ENCODE measurements around the gene SWAP70.

The SWAP70 gene

DNA sequence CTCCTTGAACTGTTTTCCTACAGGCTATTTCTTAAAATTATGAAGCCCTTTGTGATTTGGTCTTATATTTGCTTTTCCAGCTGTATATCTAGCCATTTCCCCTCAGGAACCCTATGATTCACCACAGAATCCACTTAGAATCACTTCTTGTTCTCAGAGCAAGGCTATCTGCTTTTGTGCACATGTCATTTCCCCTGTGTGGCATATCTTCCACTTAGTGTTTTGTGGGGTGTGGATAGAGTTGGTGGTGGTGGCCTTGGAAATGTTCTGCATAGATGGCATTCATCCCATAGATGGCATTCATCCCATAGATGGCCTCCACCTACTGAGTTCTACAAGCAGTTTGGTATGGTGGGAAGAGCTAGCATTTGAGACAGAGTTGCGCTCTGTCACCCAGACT, 44.7 kb downstream of the SWAP70 start:
- H3K4me1 ChIP-seq (ENCODE audit: low read depth, poor library complexity, severe bottlenecking), result no peaks in the 10 kb centered on the region
- H3K79me2 ChIP-seq (ENCODE audit: insufficient read depth, low read depth), result no peaks in the 10 kb centered on the region
- no peak overlapping the region for H3K4me3 ChIP-seq (IDR thresholded peaks at IDR 0.05; ENCODE audit: insufficient read depth, low read depth, low read length)
- H3K4me2 ChIP-seq, result no peak overlapping the region
- no peak overlapping the region for H2AFZ ChIP-seq (ENCODE audit: low read depth)
- no peak overlapping the region for H3K9ac ChIP-seq
- H3K36me3 ChIP-seq (ENCODE audit: insufficient read depth), result no peaks in the 10 kb centered on the region
- TF ChIP-seq, protein P1, sequence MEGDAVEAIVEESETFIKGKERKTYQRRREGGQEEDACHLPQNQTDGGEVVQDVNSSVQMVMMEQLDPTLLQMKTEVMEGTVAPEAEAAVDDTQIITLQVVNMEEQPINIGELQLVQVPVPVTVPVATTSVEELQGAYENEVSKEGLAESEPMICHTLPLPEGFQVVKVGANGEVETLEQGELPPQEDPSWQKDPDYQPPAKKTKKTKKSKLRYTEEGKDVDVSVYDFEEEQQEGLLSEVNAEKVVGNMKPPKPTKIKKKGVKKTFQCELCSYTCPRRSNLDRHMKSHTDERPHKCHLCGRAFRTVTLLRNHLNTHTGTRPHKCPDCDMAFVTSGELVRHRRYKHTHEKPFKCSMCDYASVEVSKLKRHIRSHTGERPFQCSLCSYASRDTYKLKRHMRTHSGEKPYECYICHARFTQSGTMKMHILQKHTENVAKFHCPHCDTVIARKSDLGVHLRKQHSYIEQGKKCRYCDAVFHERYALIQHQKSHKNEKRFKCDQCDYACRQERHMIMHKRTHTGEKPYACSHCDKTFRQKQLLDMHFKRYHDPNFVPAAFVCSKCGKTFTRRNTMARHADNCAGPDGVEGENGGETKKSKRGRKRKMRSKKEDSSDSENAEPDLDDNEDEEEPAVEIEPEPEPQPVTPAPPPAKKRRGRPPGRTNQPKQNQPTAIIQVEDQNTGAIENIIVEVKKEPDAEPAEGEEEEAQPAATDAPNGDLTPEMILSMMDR (conservative IDR thresholded peaks at IDR 0.05; ENCODE audit: low read depth, low read length), result no peak
- H4K20me1 ChIP-seq (ENCODE audit: insufficient read depth), result no peaks in the 10 kb centered on the region
- no peak overlapping the region for H3K27ac ChIP-seq
- H3K27me3 ChIP-seq (ENCODE audit: insufficient read depth, low read depth), result no peaks in the 10 kb centered on the region

DNA sequence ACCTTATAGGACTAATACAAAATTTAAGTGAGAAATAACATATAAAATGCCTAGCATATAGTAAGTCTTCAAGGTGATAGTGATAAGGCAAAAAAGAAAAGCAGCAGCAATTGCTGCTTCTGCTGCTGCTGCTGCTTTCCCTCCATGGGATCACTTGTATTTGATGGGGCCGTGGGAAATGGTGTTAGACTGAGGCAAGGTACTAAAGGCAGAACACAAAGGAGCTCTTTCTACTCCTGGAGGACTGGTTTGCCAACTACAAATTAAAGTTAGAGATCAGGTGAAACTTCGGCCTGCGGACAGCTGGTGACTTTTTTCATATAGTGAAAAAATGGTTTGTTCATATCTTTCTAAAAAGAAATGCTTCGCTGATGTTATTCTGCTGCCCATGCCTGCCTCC, 46.3 kb downstream of the SWAP70 start:
- no peaks in the 10 kb centered on the region for H3K79me2 ChIP-seq (ENCODE audit: insufficient read depth, low read depth)

DNA sequence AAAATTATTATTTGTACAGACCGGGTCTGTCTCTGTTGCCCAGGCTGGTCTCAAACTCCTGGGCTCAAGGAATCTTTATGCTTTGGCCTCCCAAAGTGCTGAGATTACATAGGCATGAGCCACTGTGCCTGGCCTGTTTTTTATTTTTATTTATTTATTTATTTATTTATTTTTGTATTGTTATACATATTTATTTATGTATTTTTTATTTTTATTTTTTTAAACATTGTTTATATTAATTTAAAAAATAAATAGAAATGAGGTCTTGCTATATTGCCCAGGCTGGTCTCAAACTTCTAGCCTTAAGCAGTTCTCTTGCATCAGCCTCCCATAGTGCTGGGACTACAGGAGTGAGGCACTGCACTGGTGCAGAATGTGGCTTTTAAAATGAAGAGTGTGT, 47.0 kb downstream of the SWAP70 start:
- Histone ChIP-seq H3K36me3 (ENCODE audit: insufficient read depth) (no peaks in the 10 kb centered on the region), H3K9ac (no peak overlapping the region), H3K4me1 (ENCODE audit: low read depth, poor library complexity, severe bottlenecking) (no peaks in the 10 kb centered on the region), H3K27ac (no peak overlapping the region), H3K4me2 (no peak overlapping the region), H4K20me1 (ENCODE audit: insufficient read depth) (no peaks in the 10 kb centered on the region), H2AFZ (ENCODE audit: low read depth) (no peak overlapping the region), H3K27me3 (ENCODE audit: insufficient read depth, low read depth) (no peaks in the 10 kb centered on the region), H3K4me3 (IDR thresholded peaks at IDR 0.05; ENCODE audit: insufficient read depth, low read depth, low read length) (no peak overlapping the region), H3K79me2 (ENCODE audit: insufficient read depth, low read depth) (no peaks in the 10 kb centered on the region)
- TF ChIP-seq, protein P1 (conservative IDR thresholded peaks at IDR 0.05; ENCODE audit: low read depth, low read length), result no peak

More for the DNA sequence above, 46.3 kb downstream of the SWAP70 start:
- Histone ChIP-seq H2AFZ (ENCODE audit: low read depth) (no peak overlapping the region), H3K4me3 (IDR thresholded peaks at IDR 0.05; ENCODE audit: insufficient read depth, low read depth, low read length) (no peak overlapping the region), H3K4me2 (no peak overlapping the region), H3K27me3 (ENCODE audit: insufficient read depth, low read depth) (no peaks in the 10 kb centered on the region), H3K4me1 (ENCODE audit: low read depth, poor library complexity, severe bottlenecking) (no peaks in the 10 kb centered on the region), H4K20me1 (ENCODE audit: insufficient read depth) (no peaks in the 10 kb centered on the region), H3K36me3 (ENCODE audit: insufficient read depth) (no peaks in the 10 kb centered on the region), H3K9ac (no peak overlapping the region), H3K27ac (no peak overlapping the region)
- TF ChIP-seq, protein P1 (conservative IDR thresholded peaks at IDR 0.05; ENCODE audit: low read depth, low read length), result no peak

DNA sequence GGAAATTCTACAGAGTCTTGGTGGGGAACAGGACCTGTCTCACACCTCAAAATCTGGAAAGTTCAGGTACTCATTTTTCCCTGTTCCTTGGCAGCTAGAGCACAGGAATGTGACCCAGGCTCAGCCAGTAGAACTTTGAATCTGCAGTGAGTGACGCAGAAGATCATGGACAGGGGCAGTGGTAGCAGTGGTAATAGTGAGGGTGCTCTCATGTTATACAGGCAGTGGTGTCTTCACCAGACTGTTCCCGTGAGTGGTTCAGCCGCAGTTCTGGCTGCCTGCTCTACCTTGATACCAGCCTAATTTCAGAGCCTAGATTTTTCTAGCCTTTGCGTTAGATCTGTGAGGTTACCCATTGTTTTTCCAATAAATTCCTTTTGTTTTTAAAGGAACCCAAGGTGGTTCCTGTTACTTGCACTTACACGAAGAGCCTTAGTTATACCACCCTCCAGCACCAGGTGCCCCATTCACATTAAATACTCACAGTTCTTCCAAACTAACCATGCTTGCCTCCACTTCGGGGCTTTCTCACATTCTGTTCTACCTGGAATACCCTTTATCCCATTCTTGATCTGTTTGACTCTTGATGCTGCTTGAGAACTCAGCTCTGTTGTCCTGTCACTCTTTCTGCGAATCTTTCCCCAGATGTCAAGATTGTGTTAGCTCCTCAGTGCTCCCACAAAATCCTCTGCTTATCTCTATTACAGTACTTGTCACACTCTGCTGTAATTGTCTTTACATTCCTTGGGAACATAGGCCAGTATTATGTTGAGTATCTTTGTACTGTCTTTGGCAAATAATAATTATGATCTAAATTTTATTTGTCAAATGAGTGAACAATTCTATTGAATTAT, 47.8 kb downstream of the SWAP70 start:
- Histone ChIP-seq H3K79me2 (ENCODE audit: insufficient read depth, low read depth) (no peaks in the 10 kb centered on the region), H2AFZ (ENCODE audit: low read depth) (no peak overlapping the region), H4K20me1 (ENCODE audit: insufficient read depth) (no peaks in the 10 kb centered on the region), H3K27ac (no peak overlapping the region), H3K27me3 (ENCODE audit: insufficient read depth, low read depth) (no peaks in the 10 kb centered on the region), H3K9ac (no peak overlapping the region), H3K4me1 (ENCODE audit: low read depth, poor library complexity, severe bottlenecking) (no peaks in the 10 kb centered on the region), H3K4me3 (IDR thresholded peaks at IDR 0.05; ENCODE audit: insufficient read depth, low read depth, low read length) (no peak overlapping the region), H3K36me3 (ENCODE audit: insufficient read depth) (no peaks in the 10 kb centered on the region), H3K4me2 (no peak overlapping the region)
- TF ChIP-seq, protein P1 (conservative IDR thresholded peaks at IDR 0.05; ENCODE audit: low read depth, low read length), result no peak

All from KMS-11 (cell line).